GM12873 (cell line): ENCODE measurements around the gene STYXL1.
A peak's percentile ranks its signal among the peaks of the same experiment; 100 is the strongest.

Source experiments
- TF ChIP-seq, protein P1 (sequence below): IDR thresholded peaks from 2 replicates; pipeline ENCODE4 v1.5.1; 2012; ENCODE audit warnings: low read depth, mild to moderate bottlenecking, moderate library complexity, low read length, control low read depth; ENCODE audit not compliant: insufficient read depth; ENCODE audit errors: missing control alignments

STYXL1 gene

DNA sequence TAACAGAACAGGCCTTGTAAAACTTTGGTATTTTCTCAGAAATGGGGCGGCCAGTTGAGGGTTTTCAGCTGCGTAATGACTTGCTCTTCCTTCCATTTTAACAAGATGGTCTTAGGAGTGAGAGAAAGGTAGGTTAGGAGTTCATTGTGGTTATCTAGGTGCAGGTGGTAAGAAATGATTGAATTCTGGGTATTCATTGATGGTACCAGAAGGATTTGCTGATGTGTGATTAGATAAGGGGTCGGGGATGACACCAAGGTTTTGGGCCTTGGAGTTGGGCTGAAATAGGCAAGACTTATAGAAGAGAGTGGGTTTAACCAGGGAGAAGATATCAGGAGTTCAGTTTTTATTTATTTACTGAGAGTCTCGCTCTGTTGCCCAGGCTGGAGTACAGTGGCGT, 2.7 kb upstream of the STYXL1 start:
- TF ChIP-seq, protein P1, sequence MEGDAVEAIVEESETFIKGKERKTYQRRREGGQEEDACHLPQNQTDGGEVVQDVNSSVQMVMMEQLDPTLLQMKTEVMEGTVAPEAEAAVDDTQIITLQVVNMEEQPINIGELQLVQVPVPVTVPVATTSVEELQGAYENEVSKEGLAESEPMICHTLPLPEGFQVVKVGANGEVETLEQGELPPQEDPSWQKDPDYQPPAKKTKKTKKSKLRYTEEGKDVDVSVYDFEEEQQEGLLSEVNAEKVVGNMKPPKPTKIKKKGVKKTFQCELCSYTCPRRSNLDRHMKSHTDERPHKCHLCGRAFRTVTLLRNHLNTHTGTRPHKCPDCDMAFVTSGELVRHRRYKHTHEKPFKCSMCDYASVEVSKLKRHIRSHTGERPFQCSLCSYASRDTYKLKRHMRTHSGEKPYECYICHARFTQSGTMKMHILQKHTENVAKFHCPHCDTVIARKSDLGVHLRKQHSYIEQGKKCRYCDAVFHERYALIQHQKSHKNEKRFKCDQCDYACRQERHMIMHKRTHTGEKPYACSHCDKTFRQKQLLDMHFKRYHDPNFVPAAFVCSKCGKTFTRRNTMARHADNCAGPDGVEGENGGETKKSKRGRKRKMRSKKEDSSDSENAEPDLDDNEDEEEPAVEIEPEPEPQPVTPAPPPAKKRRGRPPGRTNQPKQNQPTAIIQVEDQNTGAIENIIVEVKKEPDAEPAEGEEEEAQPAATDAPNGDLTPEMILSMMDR = no peak

- TF ChIP-seq, protein P1 = no peak
Observed at GRCh38 chr7:76049295-76049694, 1.5 kb upstream of the STYXL1 start.

DNA sequence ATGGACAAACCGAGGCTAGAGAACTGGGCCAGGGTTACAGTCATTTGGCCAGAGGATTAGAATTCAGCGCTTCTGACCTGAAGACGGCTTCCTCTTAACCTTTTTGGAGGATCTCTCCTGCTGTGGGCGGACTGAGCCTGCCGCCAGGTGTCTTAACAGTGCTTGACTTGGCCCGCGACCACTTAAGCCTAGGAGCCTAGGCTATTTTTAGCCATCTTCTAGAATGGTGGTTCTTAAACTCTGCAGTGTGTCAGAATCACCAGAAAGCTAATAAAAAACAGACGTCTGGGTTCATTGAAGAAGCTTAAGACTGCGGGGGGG, 828 bp upstream of the STYXL1 start:
- TF ChIP-seq, protein P1 = peak; percentile 32

DNA sequence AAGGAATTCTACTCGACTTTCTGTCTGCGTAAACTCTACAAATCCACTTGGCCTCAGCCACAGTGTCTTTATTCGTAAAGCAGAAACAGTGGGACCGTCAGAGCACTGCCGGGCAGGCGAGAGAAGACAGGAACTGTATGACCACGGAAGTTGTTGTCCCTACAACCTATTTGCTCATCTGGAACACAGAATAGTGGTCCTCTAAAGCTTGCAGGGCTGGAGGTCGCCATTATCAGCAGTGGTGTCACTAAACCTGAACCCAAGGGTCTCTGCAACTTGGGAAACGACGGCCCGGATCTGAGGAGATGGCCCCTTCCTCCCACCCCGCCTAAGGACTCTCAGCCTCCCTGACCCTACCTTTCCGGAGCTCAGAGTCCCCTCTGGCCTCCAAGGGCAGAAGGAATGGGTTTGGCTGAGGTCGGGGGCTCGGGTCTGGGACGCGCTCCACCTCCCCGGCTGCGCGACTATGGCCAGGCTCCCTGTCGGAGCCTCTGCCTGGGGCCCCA, 442 bp downstream of the STYXL1 start:
- TF ChIP-seq, protein P1 = no peak

DNA sequence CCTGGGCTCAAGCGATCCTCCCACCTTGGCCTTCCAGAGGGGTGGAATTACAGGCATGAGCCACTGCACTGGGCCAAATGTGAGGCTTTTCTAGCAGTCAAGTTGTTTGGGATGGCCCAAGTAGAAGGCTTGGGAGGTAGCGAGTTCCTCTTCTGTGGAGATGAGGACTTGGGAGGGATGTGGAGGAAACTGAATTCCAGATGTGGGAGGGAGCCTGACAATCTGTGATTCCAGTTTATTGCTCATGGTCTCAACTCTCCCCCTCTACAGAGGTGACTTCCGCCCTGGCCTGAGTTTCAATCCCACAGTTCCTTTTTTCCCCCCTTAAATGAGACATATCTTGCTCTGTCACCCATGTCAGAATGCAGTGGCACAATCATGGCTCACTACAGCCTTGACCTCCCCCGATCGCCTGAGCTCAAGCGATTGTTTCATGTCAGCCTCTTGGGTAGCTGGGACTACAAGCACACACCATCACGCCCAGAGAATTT, 3.4 kb downstream of the STYXL1 start:
- TF ChIP-seq, protein P1 = no peak

DNA sequence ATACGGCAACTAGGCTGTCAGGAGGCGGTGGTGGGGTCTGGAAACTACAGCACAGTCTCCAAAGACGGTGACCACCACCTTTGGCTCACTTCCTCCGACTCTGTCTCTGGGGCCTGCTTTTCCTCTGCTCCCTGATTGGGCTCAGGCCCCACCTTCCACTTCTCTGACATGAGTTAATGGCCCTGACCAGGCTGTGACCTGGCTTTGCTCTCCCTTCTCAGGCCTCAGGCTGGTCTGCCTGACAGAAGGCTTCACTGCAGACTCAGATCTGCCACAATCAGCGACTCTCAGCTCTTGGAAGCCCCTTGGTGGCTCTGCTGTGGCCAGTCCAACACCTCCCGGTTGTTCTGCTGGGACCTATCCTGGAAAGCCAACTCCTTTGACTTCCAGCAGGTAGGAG, 7.7 kb downstream of the STYXL1 start:
- TF ChIP-seq, protein P1 = no peak

DNA sequence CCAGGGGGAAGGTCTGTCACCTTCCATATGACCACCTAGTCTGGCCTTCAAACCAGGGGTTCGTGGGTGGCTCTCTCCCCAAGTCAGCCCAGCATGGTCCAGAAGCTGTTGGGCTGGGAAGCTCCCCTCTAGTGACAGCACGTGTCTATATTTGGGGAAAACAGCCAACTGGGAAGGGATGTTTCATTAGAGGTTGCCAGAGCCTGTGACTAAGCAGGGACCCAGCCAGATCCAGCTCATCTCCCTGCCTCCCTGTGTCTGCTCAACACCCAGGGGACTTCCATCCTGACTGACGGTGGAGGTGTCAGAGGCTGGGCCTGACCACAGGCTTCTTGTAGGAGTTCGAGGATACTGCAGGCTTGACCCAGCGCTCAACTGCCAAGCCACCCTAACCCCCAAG, 10.5 kb downstream of the STYXL1 start:
- TF ChIP-seq, protein P1 = no peak
